DOHH2 (cell line): Measurements from ENCODE around the gene HIVEP3.

Experiments used
- H3F3A ChIP-seq: fragments of 200-600 bp; sonication (generic), shearing (Covaris generic); 2 replicates; pipeline ENCODE4 v1.6.0; 2016; ENCODE audit warnings: antibody characterized with exemption, mild to moderate bottlenecking; ENCODE audit not compliant: control insufficient read depth, insufficient read depth
- H3K27ac ChIP-seq: fragments of 200-600 bp; sonication (generic); 2 replicates; pipeline ENCODE4 v1.5.1; 2014; ENCODE audit warnings: low read depth, mild to moderate bottlenecking, low read length, moderate library complexity
- H3K27me3 ChIP-seq: fragments of 200-600 bp; sonication (generic); 2 replicates; pipeline ENCODE4 v1.6.1; 2014; ENCODE audit warnings: mild to moderate bottlenecking, low read length, mixed read lengths; ENCODE audit not compliant: control insufficient read depth
- H3K36me3 ChIP-seq: fragments of 200-600 bp; sonication (generic); 2 replicates; pipeline ENCODE4 v1.6.1; 2014; ENCODE audit warnings: mild to moderate bottlenecking, low read length, moderate library complexity, mixed read lengths; ENCODE audit not compliant: control insufficient read depth
- H3K4me1 ChIP-seq: fragments of 200-600 bp; sonication (generic); 2 replicates; pipeline ENCODE4 v1.6.1; 2014; ENCODE audit warnings: mild to moderate bottlenecking, low read length, mixed read lengths; ENCODE audit not compliant: control insufficient read depth
- H3K4me2 ChIP-seq: fragments of 200-600 bp; sonication (generic); 2 replicates; pipeline ENCODE4 v1.6.0; 2014; ENCODE audit warnings: mild to moderate bottlenecking, low read length, moderate library complexity
- H3K4me3 ChIP-seq: fragments of 200-600 bp; sonication (generic); 2 replicates; pipeline ENCODE4 v1.5.1; 2014; ENCODE audit warnings: mild to moderate bottlenecking, low read length, mixed read lengths
- H3K79me2 ChIP-seq: fragments of 200-600 bp; sonication (generic); 2 replicates; pipeline ENCODE4 v1.6.1; 2014; ENCODE audit warnings: mild to moderate bottlenecking, low read length, mixed read lengths; ENCODE audit not compliant: control insufficient read depth
- H3K9me2 ChIP-seq: fragments of 200-600 bp; sonication (generic); replicated peaks from 2 replicates; pipeline ENCODE4 v1.6.1; 2014; ENCODE audit warnings: mild to moderate bottlenecking, low read length, mixed read lengths; ENCODE audit not compliant: control insufficient read depth
- H3K9me3 ChIP-seq: fragments of 200-600 bp; sonication (generic); 2 replicates; pipeline ENCODE4 v1.6.1; 2014; ENCODE audit warnings: antibody characterized with exemption, low read length, mixed read lengths; ENCODE audit not compliant: control insufficient read depth, insufficient read depth
- H4K20me1 ChIP-seq: fragments of 200-600 bp; sonication (generic); 2 replicates; pipeline ENCODE4 v1.6.0; 2014; ENCODE audit warnings: low read depth, mild to moderate bottlenecking, antibody characterized with exemption, low read length, moderate library complexity; ENCODE audit not compliant: control insufficient read depth, insufficient read depth
- CTCF ChIP-seq: fragments of 200-600 bp; sonication (generic); IDR thresholded peaks from one replicate; pipeline ENCODE4 v1.5.1; 2014; ENCODE audit warnings: antibody characterized with exemption, mild to moderate bottlenecking, low read depth, low read length; ENCODE audit not compliant: poor library complexity, severe bottlenecking
- EZH2phosphoT487 ChIP-seq: fragments of 200-600 bp; sonication (generic); IDR thresholded peaks from 2 replicates; pipeline ENCODE4 v1.6.1; 2017; ENCODE audit warnings: borderline replicate concordance, mild to moderate bottlenecking, antibody characterized with exemption, low read length, moderate library complexity, mixed read lengths

HIVEP3 gene

GRCh38 chr1:41705798-41706197 is 212.9 kb downstream of the HIVEP3 start:
- no peaks in the 10 kb centered on the region for H3K9me3 ChIP-seq
- no peaks in the 10 kb centered on the region for H3K4me1 ChIP-seq
- no peak overlapping the region for H3K4me3 ChIP-seq
- no peaks in the 10 kb centered on the region for H3F3A ChIP-seq
- TF ChIP-seq CTCF (no peak), EZH2phosphoT487 (no peak)
- no peaks in the 10 kb centered on the region for H3K79me2 ChIP-seq
- no peaks in the 10 kb centered on the region for H3K9me2 ChIP-seq
- no peaks in the 10 kb centered on the region for H4K20me1 ChIP-seq
- H3K27me3 ChIP-seq: no peaks in the 10 kb centered on the region; the same call in 1 of the 2 replicates
- no peaks in the 10 kb centered on the region for H3K36me3 ChIP-seq
- H3K4me2 ChIP-seq: no peak overlapping the region
- no peak overlapping the region for H3K27ac ChIP-seq

- no peak overlapping the region for H3K4me3 ChIP-seq
- no peaks in the 10 kb centered on the region for H3K36me3 ChIP-seq
- H3K9me2 ChIP-seq: no peaks in the 10 kb centered on the region
- H3K27me3 ChIP-seq: peaks cover 4% of the 10 kb centered on the region
- H3K4me2 ChIP-seq: no peak overlapping the region
- no peaks in the 10 kb centered on the region for H3F3A ChIP-seq
- TF ChIP-seq EZH2phosphoT487 (no peak), CTCF (no peak)
- H3K9me3 ChIP-seq: no peaks in the 10 kb centered on the region
- H3K79me2 ChIP-seq: no peaks in the 10 kb centered on the region
- no peaks in the 10 kb centered on the region for H4K20me1 ChIP-seq
- H3K27ac ChIP-seq: no peak overlapping the region
- H3K4me1 ChIP-seq: no peaks in the 10 kb centered on the region
These were observed 214.5 kb downstream of the HIVEP3 start for GRCh38 chr1:41704196-41704595.

- Histone ChIP-seq H4K20me1 (no peaks in the 10 kb centered on the region), H3F3A (no peaks in the 10 kb centered on the region), H3K4me2 (no peak overlapping the region), H3K9me3 (no peaks in the 10 kb centered on the region), H3K79me2 (no peaks in the 10 kb centered on the region), H3K9me2 (no peaks in the 10 kb centered on the region), H3K27me3 (peaks cover 7% of the 10 kb centered on the region), H3K36me3 (no peaks in the 10 kb centered on the region), H3K27ac (no peak overlapping the region), H3K4me3 (no peak overlapping the region), H3K4me1 (no peaks in the 10 kb centered on the region)
- TF ChIP-seq EZH2phosphoT487 (no peak), CTCF (no peak)
These were observed 216.0 kb downstream of the HIVEP3 start for GRCh38 chr1:41702771-41703170.

- H3K79me2 ChIP-seq: no peaks in the 10 kb centered on the region
- no peak overlapping the region for H3K4me2 ChIP-seq
These were observed 217.7 kb downstream of the HIVEP3 start for GRCh38 chr1:41700986-41701535.

More at GRCh38 chr1:41700986-41701535, 217.7 kb downstream of the HIVEP3 start:
- Histone ChIP-seq H3K9me2 (no peaks in the 10 kb centered on the region), H3F3A (no peaks in the 10 kb centered on the region), H3K4me1 (no peaks in the 10 kb centered on the region), H3K9me3 (no peaks in the 10 kb centered on the region), H4K20me1 (no peaks in the 10 kb centered on the region), H3K27ac (no peak overlapping the region), H3K4me3 (no peak overlapping the region), H3K36me3 (no peaks in the 10 kb centered on the region), H3K27me3 (peaks cover 7% of the 10 kb centered on the region)
- TF ChIP-seq CTCF (no peak), EZH2phosphoT487 (no peak)
